ENCODE results near the gene GPR173. TPM values are rescaled to one million over a fixed set of nuclear protein-coding genes. Genes with fewer than 3 reads are reported as not detected.

GPR173 gene
- total and polyA plus RNA-seq, 9 of the 15 experiments (the other 6 are each of a cell fraction or from before 2014, with no cell fraction given): 0.01 TPM; not detected in 8

GRCh38 chrX:53049127-53049517 is 533 bp downstream of the GPR173 start:
- Histone ChIP-seq H3K36me3 (ENCODE audit: control insufficient read depth, insufficient read depth, low read length) (no peaks in the 10 kb centered on the region), H3K9ac (ENCODE audit: insufficient read depth in 1 of 2, low read depth in 2 of 2, low read length in 2 of 2) (no peak overlapping the region), H2AFZ (ENCODE audit: low read depth, low read length) (no peak overlapping the region), H3K4me1 (replicated peaks in 1 of 2; ENCODE audit: control insufficient read depth in 2 of 2, insufficient read depth in 2 of 2, low read length in 2 of 2) (no peaks in the 10 kb centered on the region), H3K9me3 (replicated peaks; ENCODE audit: control insufficient read depth, insufficient read depth, low read depth, low read length) (no peaks in the 10 kb centered on the region), H3K79me2 (ENCODE audit: control insufficient read depth, insufficient read depth, low read length) (no peaks in the 10 kb centered on the region), H4K20me1 (replicated peaks; ENCODE audit: control insufficient read depth, insufficient read depth, low read length) (no peaks in the 10 kb centered on the region), H3K4me2 (ENCODE audit: insufficient read depth, low read length) (no peak overlapping the region), H3K27ac (ENCODE audit: extremely low read depth, low read depth, low read length) (no peak overlapping the region), H3K4me3 (no peak overlapping the region), H3K27me3 (ENCODE audit: control insufficient read depth in 2 of 2, insufficient read depth in 2 of 2, low read length in 2 of 2) (peaks cover 0 to 3% of the 10 kb centered on the region in 2 experiments; a peak in 1 of 5 replicates), H3K9me1 (ENCODE audit: control insufficient read depth, insufficient read depth, low read length) (no peaks in the 10 kb centered on the region)
- TF ChIP-seq AFF1 (IDR thresholded peaks at IDR 0.05; ENCODE audit: low read depth in 1 of 2, partially characterized antibody in 2 of 2): no peak
- TF ChIP-seq RFX1 (IDR thresholded peaks at IDR 0.05): peak; percentile 23; the same call in 1 of the 2 replicates
- no TSS peak for BruUV-seq (replicated peaks)
- FAIRE-seq (no peak), ATAC-seq (no peak), DNase-seq (ENCODE audit: extremely low read depth in 1 of 4, low spot score in 3 of 4) (no peak)
- in situ Hi-C loops (cut with MboI) (no loop called here), intact Hi-C loops (cut with micrococcal nuclease) (no loop called here)
- CTCF ChIA-PET (ENCODE audit: low intra/inter-chr PET ratio): no interaction called here
- POLR2A ChIA-PET: no interaction called here
- 8% methylated on average over 2 of the region's 8 CpGs for WGBS (ENCODE audit: insufficient coverage, low coverage, missing lambda C conversion rate)

Measured in K562 (cell line).